Measurements from ENCODE around the gene PDE4D.

DNA sequence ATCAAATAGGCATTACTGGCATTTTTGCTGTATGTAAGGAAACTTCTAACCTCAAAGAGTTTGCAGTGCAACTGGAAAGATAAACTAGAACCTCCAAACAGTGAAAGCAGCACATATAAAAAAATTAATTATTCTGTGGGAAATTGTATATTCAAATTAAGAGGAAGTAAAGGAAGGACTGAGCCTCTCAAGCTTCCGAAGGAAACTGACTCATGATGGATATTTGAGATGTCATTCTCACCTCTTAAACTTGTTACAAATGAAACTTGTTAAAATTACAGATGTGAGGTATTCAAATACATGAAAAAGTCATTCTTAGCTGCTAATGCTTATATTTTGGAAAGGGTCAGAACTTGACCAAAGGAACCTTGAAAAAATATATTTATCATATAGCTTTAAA lies 538.7 kb downstream of the PDE4D start:
- no peak for TF ChIP-seq POU2F2 (IDR thresholded peaks at IDR 0.05; ENCODE audit: low read depth, low read length)
- TF ChIP-seq POLR2AphosphoS5 (IDR thresholded peaks at IDR 0.05; ENCODE audit: low read depth, low read length), result no peak
- TF ChIP-seq TAF1 (IDR thresholded peaks at IDR 0.05; ENCODE audit: low read depth, low read length), result no peak
